T-helper 1 cell treated with Interleukin-12 subunit alpha and Interleukin-12 subunit beta and Interleukin-4 antibody, amounts not matched to agents 30 μg/mL and 1 μg/mL, for 36 hours (primary cell): ENCODE measurements around the gene MINPP1.

ENCODE experiments used
- H3K27ac Mint-ChIP-seq: one replicate; pipeline ENCODE4 v1.8.0; 2021; ENCODE audit warnings: mild to moderate bottlenecking, mixed read lengths
- H3K27me3 Mint-ChIP-seq: one replicate; pipeline ENCODE4 v1.8.0; 2021; ENCODE audit warnings: low read depth, mixed read lengths
- H3K36me3 Mint-ChIP-seq: one replicate; pipeline ENCODE4 v1.8.0; 2021; ENCODE audit warnings: low read depth, mixed read lengths
- H3K4me1 Mint-ChIP-seq: one replicate; pipeline ENCODE4 v1.8.0; 2021; ENCODE audit warnings: low read depth, mixed read lengths
- H3K4me3 Mint-ChIP-seq: one replicate; pipeline ENCODE4 v1.8.0; 2021; ENCODE audit warnings: mild to moderate bottlenecking, moderate library complexity, mixed read lengths
- H3K9me3 Mint-ChIP-seq: one replicate; pipeline ENCODE4 v1.8.0; 2021; ENCODE audit warnings: mixed read lengths

MINPP1 gene

GRCh38 chr10:87505366-87506111 is 846 bp downstream of the MINPP1 start:
- H3K9me3 Mint-ChIP-seq: no peaks in the 10 kb centered on the region
- H3K27me3 Mint-ChIP-seq: peaks cover 21% of the 10 kb centered on the region

GRCh38 chr10:87506956-87507355 is 2.3 kb downstream of the MINPP1 start:
- Mint-ChIP-seq H3K27ac (no peak overlapping the region), H3K36me3 (peaks cover 11% of the 10 kb centered on the region), H3K4me3 (no peak overlapping the region), H3K4me1 (peaks cover 30% of the 10 kb centered on the region), H3K9me3 (no peaks in the 10 kb centered on the region), H3K27me3 (peaks cover 15% of the 10 kb centered on the region)

More at GRCh38 chr10:87505366-87506111, 846 bp downstream of the MINPP1 start:
- Mint-ChIP-seq H3K27ac (peak overlapping the region; percentile 81), H3K4me1 (peaks cover 30% of the 10 kb centered on the region), H3K4me3 (peak overlapping the region; percentile 89), H3K36me3 (peaks cover 8% of the 10 kb centered on the region)

GRCh38 chr10:87507879-87508483 is 3.3 kb downstream of the MINPP1 start:
- H3K27ac Mint-ChIP-seq: no peak overlapping the region
- no peak overlapping the region for H3K4me3 Mint-ChIP-seq
- no peaks in the 10 kb centered on the region for H3K9me3 Mint-ChIP-seq

GRCh38 chr10:87508837-87509236 is 4.1 kb downstream of the MINPP1 start:
- peaks cover 15% of the 10 kb centered on the region for H3K36me3 Mint-ChIP-seq
- H3K4me3 Mint-ChIP-seq: no peak overlapping the region
- peaks cover 6% of the 10 kb centered on the region for H3K27me3 Mint-ChIP-seq
- H3K27ac Mint-ChIP-seq: no peak overlapping the region
- peaks cover 27% of the 10 kb centered on the region for H3K4me1 Mint-ChIP-seq
- no peaks in the 10 kb centered on the region for H3K9me3 Mint-ChIP-seq

More at GRCh38 chr10:87507879-87508483, 3.3 kb downstream of the MINPP1 start:
- peaks cover 15% of the 10 kb centered on the region for H3K36me3 Mint-ChIP-seq
- peaks cover 9% of the 10 kb centered on the region for H3K27me3 Mint-ChIP-seq
- H3K4me1 Mint-ChIP-seq: peaks cover 30% of the 10 kb centered on the region

- Mint-ChIP-seq H3K36me3 (peaks cover 17% of the 10 kb centered on the region), H3K9me3 (no peaks in the 10 kb centered on the region), H3K27ac (no peak overlapping the region), H3K4me1 (peaks cover 21% of the 10 kb centered on the region), H3K4me3 (no peak overlapping the region), H3K27me3 (peaks cover 6% of the 10 kb centered on the region)
Observed at GRCh38 chr10:87510025-87510424, 5.3 kb downstream of the MINPP1 start.

GRCh38 chr10:87511526-87511925 is 6.8 kb downstream of the MINPP1 start:
- H3K27me3 Mint-ChIP-seq: no peaks in the 10 kb centered on the region
- peaks cover 19% of the 10 kb centered on the region for H3K36me3 Mint-ChIP-seq
- no peaks in the 10 kb centered on the region for H3K9me3 Mint-ChIP-seq
- H3K27ac Mint-ChIP-seq: no peak overlapping the region
- H3K4me3 Mint-ChIP-seq: no peak overlapping the region
- H3K4me1 Mint-ChIP-seq: peaks cover 10% of the 10 kb centered on the region

- H3K27me3 Mint-ChIP-seq: no peaks in the 10 kb centered on the region
- H3K36me3 Mint-ChIP-seq: peaks cover 23% of the 10 kb centered on the region
- H3K4me3 Mint-ChIP-seq: no peak overlapping the region
- no peak overlapping the region for H3K27ac Mint-ChIP-seq
- peaks cover 1% of the 10 kb centered on the region for H3K4me1 Mint-ChIP-seq
- peaks cover 6% of the 10 kb centered on the region for H3K9me3 Mint-ChIP-seq
Observed at GRCh38 chr10:87518937-87519336, 14.2 kb downstream of the MINPP1 start.

GRCh38 chr10:87519582-87519981 is 14.9 kb downstream of the MINPP1 start:
- Mint-ChIP-seq H3K4me1 (peaks cover 1% of the 10 kb centered on the region), H3K9me3 (peaks cover 6% of the 10 kb centered on the region), H3K4me3 (no peak overlapping the region), H3K27me3 (no peaks in the 10 kb centered on the region), H3K27ac (no peak overlapping the region), H3K36me3 (peaks cover 24% of the 10 kb centered on the region)

GRCh38 chr10:87523731-87524130 is 19.0 kb downstream of the MINPP1 start:
- Mint-ChIP-seq H3K4me1 (peaks cover 1% of the 10 kb centered on the region), H3K27ac (no peak overlapping the region), H3K27me3 (no peaks in the 10 kb centered on the region), H3K9me3 (peaks cover 11% of the 10 kb centered on the region), H3K36me3 (peaks cover 37% of the 10 kb centered on the region), H3K4me3 (no peak overlapping the region)

GRCh38 chr10:87524296-87524695 is 19.6 kb downstream of the MINPP1 start:
- Mint-ChIP-seq H3K4me3 (no peak overlapping the region), H3K36me3 (peaks cover 37% of the 10 kb centered on the region), H3K27me3 (no peaks in the 10 kb centered on the region), H3K4me1 (peaks cover 1% of the 10 kb centered on the region), H3K27ac (no peak overlapping the region), H3K9me3 (peaks cover 11% of the 10 kb centered on the region)

- Mint-ChIP-seq H3K36me3 (peaks cover 5% of the 10 kb centered on the region), H3K9me3 (peaks cover 2% of the 10 kb centered on the region), H3K27ac (no peak overlapping the region), H3K27me3 (no peaks in the 10 kb centered on the region), H3K4me1 (peaks cover 3% of the 10 kb centered on the region), H3K4me3 (no peak overlapping the region)
Observed at GRCh38 chr10:87531908-87532622, 27.4 kb downstream of the MINPP1 start.

- H3K4me1 Mint-ChIP-seq: peaks cover 6% of the 10 kb centered on the region
- no peaks in the 10 kb centered on the region for H3K9me3 Mint-ChIP-seq
- H3K27me3 Mint-ChIP-seq: no peaks in the 10 kb centered on the region
- H3K36me3 Mint-ChIP-seq: peaks cover 2% of the 10 kb centered on the region
- no peak overlapping the region for H3K4me3 Mint-ChIP-seq
- H3K27ac Mint-ChIP-seq: no peak overlapping the region
Observed at GRCh38 chr10:87532696-87533095, 28.0 kb downstream of the MINPP1 start.

GRCh38 chr10:87534173-87534858 is 29.6 kb downstream of the MINPP1 start:
- H3K4me1 Mint-ChIP-seq: peaks cover 7% of the 10 kb centered on the region
- H3K4me3 Mint-ChIP-seq: no peak overlapping the region
- H3K27ac Mint-ChIP-seq: no peak overlapping the region
- H3K27me3 Mint-ChIP-seq: no peaks in the 10 kb centered on the region
- peaks cover 7% of the 10 kb centered on the region for H3K36me3 Mint-ChIP-seq
- H3K9me3 Mint-ChIP-seq: no peaks in the 10 kb centered on the region
